ENCODE measurements around the gene PITHD1. TPM values are rescaled to one million over a fixed set of nuclear protein-coding genes. Genes with fewer than 3 reads are reported as not detected.

The PITHD1 gene
- total RNA-seq, 1 donor: 31.1 TPM

DNA sequence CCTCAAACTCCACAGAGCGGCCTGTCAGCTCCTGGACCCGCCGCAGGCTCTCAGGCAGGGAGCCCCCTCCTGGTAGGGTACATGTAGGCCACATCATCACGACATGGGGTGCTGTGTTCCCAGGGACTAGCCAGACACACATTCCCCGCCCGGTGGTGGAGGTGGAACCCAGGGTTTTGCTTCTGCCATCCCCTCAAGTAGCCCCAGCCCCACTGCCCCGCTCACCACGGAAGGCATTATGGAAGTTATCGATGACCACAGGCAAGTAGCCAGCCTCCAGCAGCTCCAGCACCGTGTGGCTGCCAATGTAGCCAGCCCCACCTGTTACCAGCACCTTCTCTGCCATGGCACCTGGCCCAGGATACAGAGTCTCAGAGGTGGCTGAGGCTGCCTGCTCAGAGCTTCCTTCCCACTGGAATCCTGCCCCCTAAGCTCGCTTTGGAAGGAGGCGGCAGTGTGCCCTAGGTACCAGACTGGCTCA lies 20.5 kb downstream of the PITHD1 start:
- no peak overlapping the region for H3K4me3 ChIP-seq (ENCODE audit: insufficient read depth, low read length)
- peak overlapping the region; percentile 97 for H3K4me2 ChIP-seq (ENCODE audit: insufficient read depth, low read length)
- TF ChIP-seq, protein P1, sequence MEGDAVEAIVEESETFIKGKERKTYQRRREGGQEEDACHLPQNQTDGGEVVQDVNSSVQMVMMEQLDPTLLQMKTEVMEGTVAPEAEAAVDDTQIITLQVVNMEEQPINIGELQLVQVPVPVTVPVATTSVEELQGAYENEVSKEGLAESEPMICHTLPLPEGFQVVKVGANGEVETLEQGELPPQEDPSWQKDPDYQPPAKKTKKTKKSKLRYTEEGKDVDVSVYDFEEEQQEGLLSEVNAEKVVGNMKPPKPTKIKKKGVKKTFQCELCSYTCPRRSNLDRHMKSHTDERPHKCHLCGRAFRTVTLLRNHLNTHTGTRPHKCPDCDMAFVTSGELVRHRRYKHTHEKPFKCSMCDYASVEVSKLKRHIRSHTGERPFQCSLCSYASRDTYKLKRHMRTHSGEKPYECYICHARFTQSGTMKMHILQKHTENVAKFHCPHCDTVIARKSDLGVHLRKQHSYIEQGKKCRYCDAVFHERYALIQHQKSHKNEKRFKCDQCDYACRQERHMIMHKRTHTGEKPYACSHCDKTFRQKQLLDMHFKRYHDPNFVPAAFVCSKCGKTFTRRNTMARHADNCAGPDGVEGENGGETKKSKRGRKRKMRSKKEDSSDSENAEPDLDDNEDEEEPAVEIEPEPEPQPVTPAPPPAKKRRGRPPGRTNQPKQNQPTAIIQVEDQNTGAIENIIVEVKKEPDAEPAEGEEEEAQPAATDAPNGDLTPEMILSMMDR (IDR thresholded peaks at IDR 0.05; ENCODE audit: extremely low read depth, low read depth, low read length): no peak
- no peaks in the 10 kb centered on the region for H3K9me3 ChIP-seq (ENCODE audit: low read depth, low read length)
- H4K20me1 ChIP-seq (ENCODE audit: insufficient read depth, low read length): no peaks in the 10 kb centered on the region
- peaks cover 1% of the 10 kb centered on the region for H3K79me2 ChIP-seq (ENCODE audit: insufficient read depth, low read length)
- H3K36me3 ChIP-seq (ENCODE audit: insufficient read depth, low read length): peaks cover 34% of the 10 kb centered on the region
- no peaks in the 10 kb centered on the region for H3K27me3 ChIP-seq (ENCODE audit: insufficient read depth, low read length)
- peak overlapping the region; percentile 52 for H3K27ac ChIP-seq (ENCODE audit: low read depth, low read length)
- H3K4me1 ChIP-seq (ENCODE audit: insufficient read depth, low read length): peaks cover 16% of the 10 kb centered on the region
- peak; percentile 91 for DNase-seq (ENCODE audit: insufficient read length, low spot score, missing footprints)
- H2AFZ ChIP-seq (ENCODE audit: low read length): no peak overlapping the region

DNA sequence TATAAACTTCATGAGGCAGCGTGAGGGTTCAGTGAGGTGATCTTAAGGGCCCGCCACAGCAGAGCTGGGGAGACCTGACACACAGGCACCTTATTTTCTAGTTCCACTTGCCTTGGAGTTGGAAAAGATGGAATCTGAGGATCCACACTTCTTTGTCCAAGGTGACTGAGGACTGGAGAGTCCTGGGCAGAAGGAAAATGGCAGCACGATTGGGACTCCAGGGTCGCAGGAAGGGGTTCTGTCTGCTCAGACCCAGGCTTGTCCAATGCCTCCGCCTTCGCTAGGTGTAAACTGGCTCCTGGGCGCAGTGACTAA lies 21.0 kb downstream of the PITHD1 start:
- Histone ChIP-seq H4K20me1 (ENCODE audit: insufficient read depth, low read length) (no peaks in the 10 kb centered on the region), H3K4me3 (ENCODE audit: insufficient read depth, low read length) (peak overlapping the region; percentile 92), H3K79me2 (ENCODE audit: insufficient read depth, low read length) (no peaks in the 10 kb centered on the region), H3K4me2 (ENCODE audit: insufficient read depth, low read length) (peak overlapping the region; percentile 97), H3K36me3 (ENCODE audit: insufficient read depth, low read length) (peaks cover 37% of the 10 kb centered on the region), H3K27ac (ENCODE audit: low read depth, low read length) (peak overlapping the region; percentile 52), H2AFZ (ENCODE audit: low read length) (peak overlapping the region; percentile 49), H3K4me1 (ENCODE audit: insufficient read depth, low read length) (peaks cover 16% of the 10 kb centered on the region), H3K9me3 (ENCODE audit: low read depth, low read length) (no peaks in the 10 kb centered on the region), H3K27me3 (ENCODE audit: insufficient read depth, low read length) (no peaks in the 10 kb centered on the region)
- TF ChIP-seq, protein P1 (IDR thresholded peaks at IDR 0.05; ENCODE audit: extremely low read depth, low read depth, low read length): no peak
- DNase-seq (ENCODE audit: insufficient read length, low spot score, missing footprints): no peak

DNA sequence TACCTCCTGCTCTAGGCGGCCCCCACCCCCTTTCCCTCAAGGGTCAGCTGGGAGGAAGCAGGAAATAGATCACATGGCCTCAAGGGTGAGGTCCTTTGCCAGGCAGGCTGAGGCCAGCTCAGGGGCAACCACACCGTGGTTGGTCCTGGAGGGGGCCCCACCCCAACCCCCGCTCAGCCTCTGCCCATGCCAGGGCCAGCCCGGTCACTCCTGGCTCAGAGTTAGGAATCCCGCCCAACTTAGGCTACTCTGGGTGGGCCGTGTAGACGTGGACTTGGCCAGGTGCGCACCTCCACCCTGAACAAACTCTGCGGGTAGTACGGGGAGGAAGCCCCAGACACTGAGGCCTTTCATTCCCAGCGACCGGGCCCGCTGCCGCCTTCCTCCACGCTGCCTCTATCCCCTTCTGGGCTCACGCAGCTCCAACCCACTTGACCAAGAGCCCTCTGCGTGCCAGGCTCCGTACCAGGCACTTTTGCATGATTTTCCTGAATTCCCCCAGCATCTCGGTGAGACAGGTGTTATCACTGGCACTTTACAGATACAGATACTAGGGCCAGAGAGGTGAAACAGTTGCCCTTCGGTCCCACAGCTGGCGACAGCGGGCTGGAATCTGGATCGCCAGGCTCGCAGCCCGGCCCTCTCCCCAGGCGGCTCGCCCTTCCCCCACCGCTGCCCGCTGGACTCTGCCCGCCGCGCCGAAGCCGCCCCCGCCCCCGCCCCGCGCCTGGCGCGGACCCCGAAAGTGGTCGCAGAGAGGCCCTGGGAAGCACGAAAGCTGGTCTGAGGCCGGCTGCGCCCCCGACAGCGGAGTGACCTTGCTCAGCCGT lies 21.6 kb downstream of the PITHD1 start:
- peak; percentile 98 for DNase-seq (ENCODE audit: insufficient read length, low spot score, missing footprints)
- peaks cover 16% of the 10 kb centered on the region for H3K4me1 ChIP-seq (ENCODE audit: insufficient read depth, low read length)
- H3K4me2 ChIP-seq (ENCODE audit: insufficient read depth, low read length): peak overlapping the region; percentile 97
- TF ChIP-seq, protein P1 (IDR thresholded peaks at IDR 0.05; ENCODE audit: extremely low read depth, low read depth, low read length): no peak
- H3K27me3 ChIP-seq (ENCODE audit: insufficient read depth, low read length): no peaks in the 10 kb centered on the region
- H4K20me1 ChIP-seq (ENCODE audit: insufficient read depth, low read length): no peaks in the 10 kb centered on the region
- H2AFZ ChIP-seq (ENCODE audit: low read length): peak overlapping the region; percentile 49
- peak overlapping the region; percentile 52 for H3K27ac ChIP-seq (ENCODE audit: low read depth, low read length)
- H3K9me3 ChIP-seq (ENCODE audit: low read depth, low read length): no peaks in the 10 kb centered on the region
- no peaks in the 10 kb centered on the region for H3K79me2 ChIP-seq (ENCODE audit: insufficient read depth, low read length)
- H3K36me3 ChIP-seq (ENCODE audit: insufficient read depth, low read length): peaks cover 37% of the 10 kb centered on the region
- peak overlapping the region; percentile 92 for H3K4me3 ChIP-seq (ENCODE audit: insufficient read depth, low read length)
